AG04450 (cell line): ENCODE results near the gene PSTPIP1. TPM values are rescaled to one million over a fixed set of nuclear protein-coding genes. Genes with fewer than 3 reads are reported as not detected.

Experiments
- CTCF ChIA-PET: fragments of 300-600, 350-600 bp; formaldehyde crosslinking; extraction: SDS; loops from one replicate; lab custom pipeline; 2022; ENCODE audit warnings: antibody characterized with exemption, inconsistent platforms; lab: Charles Lee
- POLR2A ChIA-PET: fragments of 350-600 bp; formaldehyde crosslinking; extraction: SDS; loops from one replicate; lab custom pipeline; 2021; ENCODE audit warnings: antibody characterized with exemption, inconsistent platforms; lab: Yijun Ruan, JAX
- DNase-seq: peaks from one replicate; pipeline ENCODE4 v3.0.0-alpha.2; 2011; ENCODE audit warnings: low read depth, low spot score
- H3K27ac ChIP-seq: one replicate; pipeline ENCODE4 v1.5.1; 2012; ENCODE audit warnings: low read depth, low read length, control low read depth
- H3K27me3 ChIP-seq: one replicate; pipeline ENCODE4 v1.6.0; 2012; ENCODE audit warnings: low read length; ENCODE audit not compliant: control insufficient read depth, insufficient read depth
- H3K4me3 ChIP-seq: 2 replicates; pipeline ENCODE4 v1.5.1; 2011; ENCODE audit warnings: mild to moderate bottlenecking, low read depth, low read length, control low read depth
- H3K9me3 ChIP-seq: 2 replicates; pipeline ENCODE4 v1.5.1; 2012; ENCODE audit warnings: low read length; ENCODE audit not compliant: control insufficient read depth, insufficient read depth
- CTCF ChIP-seq: IDR thresholded peaks from 2 replicates; pipeline ENCODE4 v1.5.1; 2011; ENCODE audit warnings: low read depth, low read length, control low read depth, inconsistent platforms
- polyA plus RNA-seq: library from polyadenylated mRNA; depleted of rRNA; stranded (reverse); fragments of >200 nt; gene quantifications from 2 replicates; pipeline ENCODE4 v1.2.3, GENCODE V29; 2011

PSTPIP1 gene
- polyA plus RNA-seq, 1 experiment, result 0.21 TPM

- no peak for TF ChIP-seq CTCF
- no peak for DNase-seq
- no peak overlapping the region for H3K27ac ChIP-seq
- ChIA-PET CTCF (interaction anchor here (2.2 kb wide), 1 partner anchor 516 kb away, joined by 8 read pairs; no protein-coding TSS in a partner anchor), POLR2A (no interaction called here)
- peak overlapping the region; percentile 32 for H3K4me3 ChIP-seq
- no peaks in the 10 kb centered on the region; the same call in 1 of the 2 replicates for H3K9me3 ChIP-seq
- no peaks in the 10 kb centered on the region for H3K27me3 ChIP-seq
Observed at GRCh38 chr15:77027697-77028450, 32.9 kb downstream of the PSTPIP1 start.

- DNase-seq, result no peak
- H3K4me3 ChIP-seq, result peak overlapping the region; percentile 32; the same call in 1 of the 2 replicates
- no peak for TF ChIP-seq CTCF
- no peaks in the 10 kb centered on the region for H3K27me3 ChIP-seq
- CTCF ChIA-PET, result interaction anchor here (2.2 kb wide), 1 partner anchor 515 kb away, joined by 8 read pairs; no protein-coding TSS in a partner anchor
- H3K27ac ChIP-seq, result no peak overlapping the region
- no peaks in the 10 kb centered on the region; the same call in 1 of the 2 replicates for H3K9me3 ChIP-seq
- POLR2A ChIA-PET, result no interaction called here
Observed at GRCh38 chr15:77028451-77029165, 33.7 kb downstream of the PSTPIP1 start.

GRCh38 chr15:77029166-77030047 lies 34.5 kb downstream of the PSTPIP1 start:
- Histone ChIP-seq H3K27ac (no peak overlapping the region), H3K27me3 (no peaks in the 10 kb centered on the region), H3K4me3 (no peak overlapping the region), H3K9me3 (no peaks in the 10 kb centered on the region; the same call in 1 of the 2 replicates)
- DNase-seq, result no peak
- TF ChIP-seq CTCF, result no peak
- ChIA-PET POLR2A (no interaction called here), CTCF (interaction anchor here (0.9 to 2.2 kb wide), 2 partner anchors 89 to 514 kb away, joined by 3 to 8 read pairs; no protein-coding TSS in a partner anchor)

GRCh38 chr15:77030048-77030927 lies 35.4 kb downstream of the PSTPIP1 start:
- Histone ChIP-seq H3K27me3 (no peaks in the 10 kb centered on the region), H3K27ac (no peak overlapping the region), H3K4me3 (no peak overlapping the region), H3K9me3 (no peaks in the 10 kb centered on the region; the same call in 1 of the 2 replicates)
- no peak for DNase-seq
- ChIA-PET POLR2A (no interaction called here), CTCF (interaction anchor here (0.9 kb wide), 1 partner anchor 88 kb away, joined by 3 read pairs; no protein-coding TSS in a partner anchor)
- no peak for TF ChIP-seq CTCF
